ENCODE results near the gene NUBP2.

NUBP2 gene

DNA sequence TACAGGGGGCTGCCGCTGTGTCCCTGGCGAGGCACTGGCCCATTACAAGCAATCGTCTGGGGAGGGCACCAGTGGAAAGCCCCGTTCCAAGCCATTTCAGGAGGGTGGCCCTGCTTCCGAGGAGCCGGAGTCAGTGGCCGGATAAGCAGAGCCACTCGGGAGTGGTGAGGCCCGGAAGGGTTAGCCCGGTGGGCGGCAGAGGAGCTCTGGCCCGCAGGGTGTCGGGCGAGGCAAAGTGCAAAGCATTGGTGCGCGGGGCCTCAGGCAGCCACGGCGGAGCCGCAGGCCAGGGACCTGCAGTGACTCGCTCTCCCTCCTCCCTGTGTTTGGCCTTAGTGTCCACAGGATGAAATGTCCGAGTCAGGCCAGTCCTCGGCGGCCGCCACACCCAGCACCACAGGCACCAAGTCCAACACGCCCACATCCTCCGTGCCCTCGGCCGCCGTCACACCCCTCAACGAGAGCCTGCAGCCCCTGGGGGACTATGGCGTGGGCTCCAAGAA is 36.0 kb upstream of the NUBP2 start:
- H3K27me3 ChIP-seq, result no peaks in the 10 kb centered on the region
- intact Hi-C loops (cut with DNase I; ENCODE audit: low total_unique reads), result no loop called here
- no peaks in the 10 kb centered on the region for H3K9me3 ChIP-seq
- H3K27ac ChIP-seq, result no peak overlapping the region
- no peak for DNase-seq
- H3K4me1 ChIP-seq, result no peaks in the 10 kb centered on the region
- H3K36me3 ChIP-seq, result peaks cover 40 to 96% (median 79%) of the 10 kb centered on the region in 3 donors
- no peak overlapping the region for H3K4me3 ChIP-seq
- no peak for TF ChIP-seq CTCF (IDR thresholded peaks at IDR 0.05)

DNA sequence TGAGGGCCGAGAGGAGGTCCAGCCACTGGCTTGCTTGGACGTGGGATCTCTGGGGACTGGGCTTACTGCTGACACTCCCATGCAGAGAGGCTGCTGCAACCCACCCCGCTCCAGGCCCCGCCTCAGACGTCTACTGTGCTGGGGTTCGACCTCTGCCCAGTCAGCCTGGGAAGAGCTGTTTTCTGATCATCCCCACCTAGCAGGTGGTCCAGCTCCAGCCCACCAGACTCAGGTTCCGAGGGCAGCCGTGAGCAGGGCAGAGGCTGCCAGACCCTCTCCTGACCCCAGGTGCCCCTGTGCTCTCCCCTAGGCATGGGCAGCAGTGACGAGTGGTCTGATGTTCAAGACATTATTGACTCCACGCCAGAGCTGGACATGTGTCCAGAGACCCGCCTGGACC is 34.8 kb upstream of the NUBP2 start:
- H3K9me3 ChIP-seq, result no peaks in the 10 kb centered on the region
- no peak overlapping the region for H3K27ac ChIP-seq
- no peaks in the 10 kb centered on the region for H3K4me1 ChIP-seq
- no peak overlapping the region for H3K4me3 ChIP-seq
- peaks cover 52 to 97% (median 85%) of the 10 kb centered on the region in 3 donors for H3K36me3 ChIP-seq
- no peaks in the 10 kb centered on the region for H3K27me3 ChIP-seq
- no peak for TF ChIP-seq CTCF (IDR thresholded peaks at IDR 0.05)
- intact Hi-C loops (cut with DNase I; ENCODE audit: low total_unique reads), result no loop called here
- no peak for DNase-seq

DNA sequence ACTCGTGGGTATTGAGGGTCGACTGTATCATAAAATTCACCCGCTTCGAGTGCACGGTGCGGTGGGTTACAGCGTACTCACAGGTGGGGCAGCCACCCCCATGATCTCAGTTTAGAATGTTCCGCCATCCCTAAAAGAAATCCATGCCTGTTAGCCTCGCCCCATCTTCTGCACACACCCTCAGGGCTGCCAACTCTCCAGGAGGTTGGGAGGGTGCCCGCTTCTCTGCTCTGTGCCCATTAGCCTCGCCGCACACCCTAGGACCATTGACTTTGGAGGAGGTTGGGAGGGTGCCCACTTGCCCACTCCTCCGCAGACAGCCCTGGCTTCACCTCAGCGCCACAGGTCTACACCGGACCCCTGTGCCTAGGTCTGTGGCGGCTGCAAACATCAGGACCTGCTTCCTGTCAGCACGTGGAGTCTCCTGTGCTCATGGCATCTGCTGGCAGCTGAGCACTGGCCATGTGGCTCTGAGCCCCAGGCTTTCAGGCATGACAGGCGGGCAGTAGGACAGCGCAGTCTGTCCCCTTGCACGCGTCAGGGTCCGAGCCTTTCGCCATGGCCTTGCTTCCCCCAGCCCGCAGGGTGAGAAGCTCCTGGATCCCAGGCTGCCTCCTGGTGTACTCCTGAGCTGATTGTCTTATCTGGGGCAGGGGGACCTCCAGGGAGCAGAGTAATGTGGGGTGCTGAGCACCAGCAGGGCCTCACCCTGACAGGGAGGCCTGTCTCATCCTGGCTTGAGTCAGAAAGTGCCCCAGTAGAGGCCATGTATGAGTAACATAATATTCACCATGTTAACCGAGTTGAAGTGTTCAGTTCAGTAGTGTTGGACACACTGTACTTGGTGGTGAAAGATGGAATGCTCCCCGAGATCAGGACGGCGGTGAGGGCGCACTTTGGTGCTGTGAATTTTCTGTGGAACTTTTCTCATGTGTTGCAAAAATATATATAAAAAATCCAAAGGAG is 33.3 kb upstream of the NUBP2 start:
- Histone ChIP-seq H3K9me3 (no peaks in the 10 kb centered on the region), H3K4me1 (no peaks in the 10 kb centered on the region), H3K27me3 (no peaks in the 10 kb centered on the region), H3K27ac (no peak overlapping the region), H3K36me3 (peaks cover 45 to 94% (median 72%) of the 10 kb centered on the region in 3 donors), H3K4me3 (no peak overlapping the region)
- intact Hi-C loops (cut with DNase I; ENCODE audit: low total_unique reads), result no loop called here
- no peak for TF ChIP-seq CTCF (IDR thresholded peaks at IDR 0.05)
- no peak for DNase-seq

DNA sequence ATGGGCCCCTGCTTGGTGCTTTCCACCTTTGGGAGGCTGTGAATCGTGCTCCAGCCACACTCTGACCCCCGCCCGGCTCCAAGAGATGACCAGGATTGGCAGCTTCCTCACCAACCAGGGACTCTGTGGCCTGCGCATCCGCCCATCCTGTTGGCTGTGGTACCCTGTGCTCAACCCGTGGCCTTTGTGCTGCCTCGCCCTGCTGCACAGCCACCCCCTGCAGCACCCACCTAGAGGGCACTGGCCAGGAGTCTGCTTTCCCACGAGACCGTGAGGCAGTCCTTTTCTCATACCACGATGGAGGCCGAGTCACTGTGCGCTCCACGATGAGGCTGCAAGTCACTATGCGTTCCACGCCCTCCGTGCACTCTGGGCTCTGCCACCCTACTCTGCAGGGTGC is 30.8 kb upstream of the NUBP2 start:
- Histone ChIP-seq H3K4me3 (no peak overlapping the region), H3K27ac (no peak overlapping the region), H3K27me3 (no peaks in the 10 kb centered on the region), H3K4me1 (no peaks in the 10 kb centered on the region), H3K9me3 (no peaks in the 10 kb centered on the region), H3K36me3 (peaks cover 49 to 81% (median 57%) of the 10 kb centered on the region in 3 donors)
- TF ChIP-seq CTCF (IDR thresholded peaks at IDR 0.05), result no peak
- intact Hi-C loops (cut with DNase I; ENCODE audit: low total_unique reads), result no loop called here
- DNase-seq, result no peak

DNA sequence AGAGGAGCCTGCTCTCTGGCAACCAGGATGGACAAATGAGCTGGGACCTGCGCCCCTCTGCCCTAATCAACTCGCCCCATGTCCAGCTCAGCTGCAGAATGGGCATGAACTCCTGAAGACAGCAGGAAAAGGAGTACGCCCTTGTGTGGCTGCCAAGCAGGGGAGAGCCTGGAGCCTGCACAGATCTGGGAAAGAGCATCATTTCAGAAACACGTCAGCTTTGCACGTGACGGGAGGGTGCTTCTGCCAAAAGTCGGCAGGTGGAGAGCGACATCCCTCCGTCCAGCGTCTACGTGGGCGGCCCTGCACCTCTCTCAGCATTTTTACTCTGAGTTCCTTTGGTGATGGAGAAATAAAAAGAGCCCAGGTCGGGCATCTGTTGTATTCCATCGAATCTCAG is 29.9 kb upstream of the NUBP2 start:
- Histone ChIP-seq H3K27me3 (no peaks in the 10 kb centered on the region), H3K4me1 (no peaks in the 10 kb centered on the region), H3K36me3 (peaks cover 50 to 79% (median 57%) of the 10 kb centered on the region in 3 donors), H3K4me3 (no peak overlapping the region), H3K27ac (no peak overlapping the region), H3K9me3 (no peaks in the 10 kb centered on the region)
- intact Hi-C loops (cut with DNase I; ENCODE audit: low total_unique reads), result no loop called here
- DNase-seq, result no peak
- TF ChIP-seq CTCF (IDR thresholded peaks at IDR 0.05), result no peak

Data from tibial artery (tissue), 4 donors.